H1 (cell line): Measurements from ENCODE around the gene USP49. TPM values are rescaled to one million over a fixed set of nuclear protein-coding genes. Genes with fewer than 3 reads are reported as not detected.
"Not testable (repeated sequence)": the region's sequence is repeated elsewhere in the genome, so short reads cannot be mapped to it uniquely, and the experiment has no call there.

ENCODE experiments used
- CTCF ChIA-PET: fragments of 300-600 bp; sonication (Branson Sonifier 250); formaldehyde crosslinking; loops from one replicate; lab custom pipeline; 2021; ENCODE audit not compliant: partially characterized antibody; lab: Charles Lee
- POLR2A ChIA-PET: fragments of 300-600 bp; sonication (Branson Sonifier 250); formaldehyde crosslinking; loops from one replicate; lab custom pipeline; 2021; ENCODE audit warnings: inconsistent platforms; ENCODE audit not compliant: partially characterized antibody; lab: Charles Lee
- DNase-seq, 2 experiments: peaks; one replicate each; pipeline versions ENCODE4 v3.0.0 to v3.0.0-alpha.2; 2010 to 2022; ENCODE audit warnings: low spot score in 2 of 2, low read depth in 1 of 2, mixed read lengths in 1 of 2
- FAIRE-seq: peaks from 2 replicates; lab custom pipeline; 2011; peaks lifted over from hg19 to GRCh38; lab: Jason Lieb, UNC
- H2AFZ ChIP-seq: 2 replicates; pipeline ENCODE4 v1.8.1; 2012; ENCODE audit warnings: low read length, inconsistent platforms
- H2AK5ac ChIP-seq: 2 replicates; pipeline ENCODE4 v1.6.1; 2013; ENCODE audit warnings: low read depth, low read length
- H2BK120ac ChIP-seq: replicated peaks from 2 replicates; pipeline ENCODE3; 2013; ENCODE audit warnings: low read depth, low read length, inconsistent platforms
- H2BK12ac ChIP-seq: 2 replicates; pipeline ENCODE4 v1.6.1; 2013; ENCODE audit warnings: low read depth, low read length
- H2BK15ac ChIP-seq: 2 replicates; pipeline ENCODE4 v1.6.1; 2013; ENCODE audit warnings: low read length
- H2BK20ac ChIP-seq: 2 replicates; pipeline ENCODE4 v1.6.1; 2013; ENCODE audit warnings: low read length
- H2BK5ac ChIP-seq: 2 replicates; pipeline ENCODE4 v1.6.1; 2013; ENCODE audit warnings: low read depth, low read length
- H3K14ac ChIP-seq: 2 replicates; pipeline ENCODE4 v1.6.1; 2013; ENCODE audit warnings: inconsistent platforms; ENCODE audit not compliant: insufficient read length
- H3K18ac ChIP-seq: 2 replicates; pipeline ENCODE4 v1.6.1; 2013; ENCODE audit warnings: low read length; ENCODE audit errors: extremely low read depth
- H3K23ac ChIP-seq: 2 replicates; pipeline ENCODE4 v1.6.1; 2013; ENCODE audit warnings: inconsistent platforms; ENCODE audit not compliant: insufficient read length
- H3K23me2 ChIP-seq: 2 replicates; pipeline ENCODE4 v1.6.1; 2013; ENCODE audit warnings: low read depth, low read length
- H3K27ac ChIP-seq: 2 replicates; pipeline ENCODE4 v1.6.1; 2011; ENCODE audit warnings: low read depth, low read length, inconsistent platforms
- H3K27me3 ChIP-seq, 4 experiments: replicated peaks in 1 of 4; 1 replicate in 1 of 4; 2 replicates in 3 of 4; pipeline versions ENCODE4 v1.6.1 to v1.8.1; 2011 to 2013; ENCODE audit warnings: low read length in 3 of 4, mild to moderate bottlenecking in 3 of 4, inconsistent platforms in 2 of 4, mixed read lengths in 2 of 4, moderate library complexity in 1 of 4; ENCODE audit not compliant: control insufficient read depth in 3 of 4, insufficient read depth in 3 of 4; ENCODE audit errors: extremely low read depth in 1 of 4
- H3K36me3 ChIP-seq, 4 experiments: 2 replicates each; pipeline versions ENCODE4 v1.6.1 to v1.8.1; 2011 to 2013; ENCODE audit warnings: mild to moderate bottlenecking in 4 of 4, low read length in 3 of 4, moderate library complexity in 2 of 4, control low read depth in 1 of 4, inconsistent platforms in 1 of 4; ENCODE audit not compliant: insufficient read depth in 4 of 4, control insufficient read depth in 2 of 4
- H3K4ac ChIP-seq: replicated peaks from 2 replicates; pipeline ENCODE3; 2013; ENCODE audit warnings: low read length, low read depth, mixed read lengths, inconsistent platforms; ENCODE audit not compliant: insufficient read length
- H3K4me1 ChIP-seq, 4 experiments: replicated peaks in 1 of 4; 1 replicate in 1 of 4; 2 replicates in 3 of 4; pipeline versions ENCODE4 v1.6.1 to v1.8.1; 2011 to 2013; ENCODE audit warnings: low read length in 3 of 4, inconsistent platforms in 2 of 4, mixed read lengths in 1 of 4; ENCODE audit not compliant: insufficient read depth in 4 of 4, control insufficient read depth in 3 of 4
- H3K4me2 ChIP-seq, 2 experiments: 2 replicates each; pipeline versions ENCODE4 v1.6.1 to v1.8.1; 2011 to 2013; ENCODE audit warnings: low read depth in 2 of 2, low read length in 2 of 2, control low read depth in 1 of 2, inconsistent platforms in 1 of 2, mild to moderate bottlenecking in 1 of 2; ENCODE audit not compliant: insufficient read depth in 1 of 2
- H3K4me3 ChIP-seq, 4 experiments: fragments of 200-600, 300-600 bp in 1 of 4; sonication (generic), shearing (Covaris generic), sonication (Bioruptor Twin) in 1 of 4; 2 replicates each; pipeline versions ENCODE4 v1.5.1 to v1.8.1; 2011 to 2016; ENCODE audit warnings: low read length in 4 of 4, low read depth in 3 of 4, control low read depth in 2 of 4, inconsistent platforms in 2 of 4, mild to moderate bottlenecking in 2 of 4, mixed read lengths in 1 of 4, moderate library complexity in 1 of 4; ENCODE audit not compliant: insufficient read depth in 2 of 4; ENCODE audit errors: extremely low read depth in 1 of 4
- H3K56ac ChIP-seq: replicated peaks from 2 replicates; pipeline ENCODE3; 2013; ENCODE audit warnings: low read depth, mild to moderate bottlenecking, mixed read lengths, low read length, inconsistent platforms; ENCODE audit not compliant: insufficient read length
- H3K79me1 ChIP-seq: 2 replicates; pipeline ENCODE4 v1.6.1; 2013; ENCODE audit warnings: low read depth, low read length, control low read depth
- H3K79me2 ChIP-seq, 2 experiments: 2 replicates each; pipeline versions ENCODE4 v1.6.1 to v1.8.1; 2012 to 2013; ENCODE audit warnings: low read length in 2 of 2, mild to moderate bottlenecking in 2 of 2, inconsistent platforms in 1 of 2; ENCODE audit not compliant: insufficient read depth in 2 of 2, control insufficient read depth in 1 of 2
- H3K9ac ChIP-seq, 4 experiments: replicated peaks in 1 of 4; 1 replicate in 1 of 4; 2 replicates in 3 of 4; pipeline versions ENCODE4 v1.6.1 to v1.8.1; 2011 to 2013; ENCODE audit warnings: low read depth in 3 of 4, low read length in 3 of 4, control low read depth in 2 of 4, mild to moderate bottlenecking in 2 of 4, moderate library complexity in 2 of 4, inconsistent platforms in 1 of 4; ENCODE audit errors: extremely low read depth in 1 of 4
- H3K9me3 ChIP-seq, 2 experiments: 2 replicates each; pipeline versions ENCODE4 v1.6.1 to v1.8.1; 2012 to 2013; ENCODE audit warnings: mild to moderate bottlenecking in 2 of 2, moderate library complexity in 2 of 2, control low read depth in 1 of 2, inconsistent platforms in 1 of 2, low read depth in 1 of 2, low read length in 1 of 2, mixed read lengths in 1 of 2; ENCODE audit not compliant: insufficient read depth in 2 of 2
- H4K20me1 ChIP-seq, 2 experiments: replicated peaks in 1 of 2; 2 replicates each; pipeline versions ENCODE3 to v1.8.1; 2011 to 2013; ENCODE audit warnings: inconsistent platforms in 2 of 2, low read length in 2 of 2, mild to moderate bottlenecking in 1 of 2; ENCODE audit not compliant: insufficient read depth in 2 of 2, control insufficient read depth in 1 of 2
- H4K5ac ChIP-seq: 2 replicates; pipeline ENCODE4 v1.6.1; 2013; ENCODE audit warnings: low read length, low read depth, mixed read lengths, inconsistent platforms; ENCODE audit not compliant: insufficient read length
- H4K8ac ChIP-seq: 2 replicates; pipeline ENCODE4 v1.8.0; 2013; ENCODE audit warnings: mild to moderate bottlenecking, moderate library complexity, low read length, inconsistent platforms; ENCODE audit not compliant: insufficient read depth; ENCODE audit errors: extremely low read depth
- H4K91ac ChIP-seq: replicated peaks from 2 replicates; pipeline ENCODE3; 2013; ENCODE audit warnings: low read length, mixed read lengths, inconsistent platforms; ENCODE audit not compliant: insufficient read length
- WGBS, 2 experiments: shearing (Covaris generic) in 1 of 2; methylation state at CpG; one replicate each; pipeline versions ENCODE4 v1.1.6 to v1.1.7; 2013 to 2015; ENCODE audit warnings: low lambda C conversion rate in 2 of 2, mixed read lengths in 2 of 2, inconsistent platforms in 1 of 2, low coverage in 1 of 2, missing lambda C conversion rate in 1 of 2; ENCODE audit not compliant: insufficient replicate concordance in 2 of 2, insufficient coverage in 1 of 2, insufficient read length in 1 of 2; ENCODE audit errors: extremely low coverage in 1 of 2, missing lambda C conversion rate in 1 of 2; 5-methylcytosine and 5-hydroxymethylcytosine counted together
- polyA plus RNA-seq, 7 experiments: library from polyadenylated mRNA; depleted of rRNA in 3 of 7; stranded (reverse) in 5 of 7; unstranded in 2 of 7; fragments of >200 nt in 5 of 7; fragments of 200-250 nt in 2 of 7; gene quantifications; 1 replicate in 5 of 7; 2 replicates in 1 of 7; 4 replicates in 1 of 7; pipeline versions ENCODE4 v1.2.1 to v1.2.3, GENCODE V29; 2011 to 2013; ENCODE audit warnings: missing spikeins in 2 of 7, mixed read lengths in 2 of 7
- total RNA-seq: library from RNA; stranded (reverse); fragmentation: NEBNext Ultra II Directional; extraction: Animal tissue kit (Norgen Biotek cat#: 25700); gene quantifications from 2 replicates; pipeline ENCODE4 v1.2.1, GENCODE V29; 2021

Gene USP49
- total and polyA plus RNA-seq, 2 of the 8 experiments (the other 6 are each of a cell fraction or from before 2014, with no cell fraction given) = 6.9 to 24.4 TPM

GRCh38 chr6:41811946-41812345 lies 83.2 kb downstream of the USP49 start:
- DNase-seq, H3K9ac ChIP-seq, H4K5ac ChIP-seq, H3K27me3 ChIP-seq, H2BK120ac ChIP-seq, H4K91ac ChIP-seq, H2AK5ac ChIP-seq, H2BK20ac ChIP-seq, CTCF ChIA-PET, POLR2A ChIA-PET, H2BK12ac ChIP-seq, H3K79me2 ChIP-seq, H2BK5ac ChIP-seq, H3K9me3 ChIP-seq, H3K79me1 ChIP-seq, H3K56ac ChIP-seq, H3K18ac ChIP-seq, H2BK15ac ChIP-seq, H3K36me3 ChIP-seq, H3K27ac ChIP-seq, H4K8ac ChIP-seq, H3K4ac ChIP-seq, H3K4me2 ChIP-seq, H2AFZ ChIP-seq, H3K23me2 ChIP-seq, H3K14ac ChIP-seq, H3K4me3 ChIP-seq, H3K4me1 ChIP-seq, FAIRE-seq, H3K23ac ChIP-seq, H4K20me1 ChIP-seq: not testable (repeated sequence)
- 89% methylated on average over 8 of the region's 13 CpGs; no CpG with 5 or more reads in 1 of the 2 experiments for WGBS, 2 experiments
